GM23338 (cell line): ENCODE results near the gene DMBX1.

Experiments used
- CTCF ChIP-seq, 2 experiments: fragments of 200-600 bp in 1 of 2; sonication (generic) in 1 of 2; conservative IDR thresholded peaks; 2 replicates each; pipeline versions ENCODE4 v1.5.1 to v1.6.1; 2016 to 2017; ENCODE audit warnings: antibody characterized with exemption in 2 of 2, low read depth in 2 of 2, mild to moderate bottlenecking in 2 of 2, moderate library complexity in 1 of 2
- EZH2 ChIP-seq: fragments of 200-600 bp; sonication (generic); IDR thresholded peaks from one replicate; pipeline ENCODE4 v1.8.0; 2017; ENCODE audit warnings: antibody characterized with exemption, mild to moderate bottlenecking, low read depth; ENCODE audit not compliant: unreplicated experiment
- NANOG ChIP-seq: IDR thresholded peaks from 2 replicates; pipeline ENCODE4 v1.6.1; 2016; ENCODE audit warnings: antibody characterized with exemption, borderline replicate concordance
- POLR2AphosphoS5 ChIP-seq: IDR thresholded peaks from 2 replicates; pipeline ENCODE4 v1.6.1; 2016; ENCODE audit warnings: antibody characterized with exemption, low read depth
- ZNF331 ChIP-seq: fragments of 250-450 bp; sonication (Bioruptor Pico); IDR thresholded peaks from 2 replicates; pipeline ENCODE4 v1.5.0; 2020; ENCODE audit warnings: low read depth, mild to moderate bottlenecking, moderate library complexity

- TF ChIP-seq CTCF (conservative IDR thresholded peaks at IDR 0.05; ENCODE audit: low read depth in 2 of 2) (no peak), EZH2 (no peak), ZNF331 (CRISPR knock-in tag) (no peak), POLR2AphosphoS5 (no peak), NANOG (no peak)
Observed at GRCh38 chr1:46536527-46536926, 46.9 kb downstream of the DMBX1 start.
